Measurements from ENCODE around the gene MAGEF1.

DNA sequence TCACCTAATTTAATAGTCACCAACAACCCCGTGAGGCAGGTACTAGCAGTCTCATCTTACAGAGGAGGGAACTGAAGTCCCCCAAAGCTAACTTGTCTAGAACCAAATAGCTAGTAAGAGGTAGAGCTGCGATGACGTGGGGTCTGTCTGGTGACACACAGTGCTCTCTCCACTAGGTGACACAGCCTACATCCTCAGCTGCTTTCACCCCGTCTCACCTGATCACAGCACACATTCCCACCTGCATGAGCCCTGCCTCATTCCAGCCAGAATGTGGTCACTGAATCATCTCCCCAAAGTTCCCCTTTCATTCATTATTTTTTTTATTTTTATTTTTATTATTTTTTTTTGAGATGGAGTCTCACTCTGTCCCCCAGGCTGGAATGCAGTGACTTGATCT is 21.3 kb upstream of the MAGEF1 start:
- TF ChIP-seq, protein P1, sequence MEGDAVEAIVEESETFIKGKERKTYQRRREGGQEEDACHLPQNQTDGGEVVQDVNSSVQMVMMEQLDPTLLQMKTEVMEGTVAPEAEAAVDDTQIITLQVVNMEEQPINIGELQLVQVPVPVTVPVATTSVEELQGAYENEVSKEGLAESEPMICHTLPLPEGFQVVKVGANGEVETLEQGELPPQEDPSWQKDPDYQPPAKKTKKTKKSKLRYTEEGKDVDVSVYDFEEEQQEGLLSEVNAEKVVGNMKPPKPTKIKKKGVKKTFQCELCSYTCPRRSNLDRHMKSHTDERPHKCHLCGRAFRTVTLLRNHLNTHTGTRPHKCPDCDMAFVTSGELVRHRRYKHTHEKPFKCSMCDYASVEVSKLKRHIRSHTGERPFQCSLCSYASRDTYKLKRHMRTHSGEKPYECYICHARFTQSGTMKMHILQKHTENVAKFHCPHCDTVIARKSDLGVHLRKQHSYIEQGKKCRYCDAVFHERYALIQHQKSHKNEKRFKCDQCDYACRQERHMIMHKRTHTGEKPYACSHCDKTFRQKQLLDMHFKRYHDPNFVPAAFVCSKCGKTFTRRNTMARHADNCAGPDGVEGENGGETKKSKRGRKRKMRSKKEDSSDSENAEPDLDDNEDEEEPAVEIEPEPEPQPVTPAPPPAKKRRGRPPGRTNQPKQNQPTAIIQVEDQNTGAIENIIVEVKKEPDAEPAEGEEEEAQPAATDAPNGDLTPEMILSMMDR (IDR thresholded peaks at IDR 0.05): no peak
- TF ChIP-seq POLR2A (IDR thresholded peaks at IDR 0.05): no peak

Data from Peyer's patch (tissue), 4 donors.